Stimulated activated CD4-positive, alpha-beta T cell treated with anti-CD3 and anti-CD28 coated beads, Interleukin-4, amount 100 ng/mL, for 24 hours (primary cell): ENCODE measurements around the gene SC5D.
A peak's percentile ranks its signal among the peaks of the same experiment; 100 is the strongest.

ENCODE experiments used
- DNase-seq: peaks from one replicate; pipeline ENCODE4 v3.0.0-alpha.2; 2020

The SC5D gene

GRCh38 chr11:121292495-121293287, at the start of gene SC5D:
SC5D (plus strand) TSS chr11:121292771; CDS start chr11:121303376, 10,605 bp downstream.
- peak; percentile 92 for DNase-seq

- DNase-seq: no peak
These were observed 47.7 kb upstream of the SC5D start for GRCh38 chr11:121244884-121245283.

- DNase-seq: no peak
These were observed 46.4 kb upstream of the SC5D start for GRCh38 chr11:121246021-121246768.

- DNase-seq: no peak
These were observed 45.9 kb upstream of the SC5D start for GRCh38 chr11:121246769-121247035.

GRCh38 chr11:121248496-121248895, 44.1 kb upstream of the SC5D start:
- DNase-seq: no peak

- DNase-seq: peak; percentile 29
These were observed 43.4 kb upstream of the SC5D start for GRCh38 chr11:121249039-121249663.

GRCh38 chr11:121250843-121251242, 41.7 kb upstream of the SC5D start:
- no peak for DNase-seq

- no peak for DNase-seq
These were observed 38.6 kb upstream of the SC5D start for GRCh38 chr11:121253951-121254350.

GRCh38 chr11:121254756-121255155, 37.8 kb upstream of the SC5D start:
- no peak for DNase-seq

GRCh38 chr11:121255473-121256125, 37.0 kb upstream of the SC5D start:
- DNase-seq: no peak

GRCh38 chr11:121257289-121257688, 35.3 kb upstream of the SC5D start:
- no peak for DNase-seq

GRCh38 chr11:121257976-121258375, 34.6 kb upstream of the SC5D start:
- no peak for DNase-seq

- no peak for DNase-seq
These were observed 27.0 kb upstream of the SC5D start for GRCh38 chr11:121265586-121265985.

GRCh38 chr11:121268581-121268980, 24.0 kb upstream of the SC5D start:
- no peak for DNase-seq

- no peak for DNase-seq
These were observed 22.4 kb upstream of the SC5D start for GRCh38 chr11:121270001-121270678.

GRCh38 chr11:121274332-121274991, 18.1 kb upstream of the SC5D start:
- DNase-seq: no peak

GRCh38 chr11:121281698-121282097, 10.9 kb upstream of the SC5D start:
- no peak for DNase-seq

- no peak for DNase-seq
These were observed 10.2 kb upstream of the SC5D start for GRCh38 chr11:121282386-121282785.

- no peak for DNase-seq
These were observed 9.6 kb upstream of the SC5D start for GRCh38 chr11:121282886-121283502.

GRCh38 chr11:121291319-121291718, 1.3 kb upstream of the SC5D start:
- DNase-seq: no peak

- DNase-seq: peak; percentile 11
These were observed 576 bp upstream of the SC5D start for GRCh38 chr11:121291896-121292494.

- no peak for DNase-seq
These were observed 670 bp downstream of the SC5D start for GRCh38 chr11:121293288-121293594.
